IMR-90 (cell line): ENCODE data around the gene CFAP73.

ENCODE experiments used
- BHLHE40 ChIP-seq: fragments of 150-350 bp; IDR thresholded peaks from 2 replicates; pipeline ENCODE4 v1.6.1; 2016; ENCODE audit warnings: mild to moderate bottlenecking, low read depth, low read length
- CEBPB ChIP-seq: IDR thresholded peaks from 2 replicates; pipeline ENCODE4 v1.6.1; 2012; ENCODE audit warnings: low read depth, low read length, improper control_type of control experiment
- CHD1 ChIP-seq: IDR thresholded peaks from 2 replicates; pipeline ENCODE4 v1.6.1; 2012; ENCODE audit warnings: low read depth, low read length, improper control_type of control experiment
- MAFK ChIP-seq: IDR thresholded peaks from 2 replicates; pipeline ENCODE4 v1.6.1; 2012; ENCODE audit warnings: low read depth, low read length, improper control_type of control experiment
- POLR2A ChIP-seq: IDR thresholded peaks from 2 replicates; pipeline ENCODE4 v1.6.1; 2012; ENCODE audit warnings: mild to moderate bottlenecking, low read depth, low read length
- RAD21 ChIP-seq: IDR thresholded peaks from 2 replicates; pipeline ENCODE4 v1.6.1; 2012; ENCODE audit warnings: low read length, improper control_type of control experiment
- RCOR1 ChIP-seq: IDR thresholded peaks from 2 replicates; pipeline ENCODE4 v1.6.1; 2012; ENCODE audit warnings: mild to moderate bottlenecking, low read length, improper control_type of control experiment; ENCODE audit not compliant: insufficient replicate concordance
- RFX5 ChIP-seq: IDR thresholded peaks from 2 replicates; pipeline ENCODE4 v1.8.0; 2012; ENCODE audit warnings: low read depth, mild to moderate bottlenecking, low read length, moderate library complexity
- SMC3 ChIP-seq: fragments of 150-350 bp; IDR thresholded peaks from 2 replicates; pipeline ENCODE4 v1.6.1; 2016; ENCODE audit warnings: low read depth, mild to moderate bottlenecking, antibody characterized with exemption, low read length, moderate library complexity
- TF ChIP-seq, protein P1 (sequence below): conservative IDR thresholded peaks from 2 replicates; pipeline ENCODE4 v1.5.1; 2012; ENCODE audit warnings: mild to moderate bottlenecking, low read depth, low read length, improper control_type of control experiment
- TF ChIP-seq, protein P2 (sequence below): fragments of 150-350 bp; IDR thresholded peaks from 2 replicates; pipeline ENCODE4 v1.6.1; 2016; ENCODE audit warnings: low read depth, mild to moderate bottlenecking, low read length, moderate library complexity, borderline replicate concordance

DNA sequence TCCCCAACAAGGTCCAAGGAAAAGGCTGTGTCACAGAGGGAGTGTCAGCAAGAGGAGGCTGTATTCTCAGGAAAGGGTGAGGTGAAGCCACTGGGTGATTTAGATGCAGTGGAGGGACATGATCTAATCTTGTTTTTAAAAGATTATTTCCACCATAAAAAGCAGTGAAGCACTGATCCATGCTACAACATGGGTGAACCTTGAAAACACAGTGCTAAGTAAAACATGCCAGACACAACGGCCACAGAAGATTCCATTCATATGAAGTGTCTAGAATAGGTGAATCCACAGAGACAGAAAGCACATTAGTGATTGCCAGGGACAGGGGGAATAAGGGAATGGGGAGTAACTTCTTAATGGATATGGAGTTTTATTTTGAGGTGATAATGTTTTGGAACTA, 48.8 kb downstream of the CFAP73 start:
- TF ChIP-seq, protein P1, sequence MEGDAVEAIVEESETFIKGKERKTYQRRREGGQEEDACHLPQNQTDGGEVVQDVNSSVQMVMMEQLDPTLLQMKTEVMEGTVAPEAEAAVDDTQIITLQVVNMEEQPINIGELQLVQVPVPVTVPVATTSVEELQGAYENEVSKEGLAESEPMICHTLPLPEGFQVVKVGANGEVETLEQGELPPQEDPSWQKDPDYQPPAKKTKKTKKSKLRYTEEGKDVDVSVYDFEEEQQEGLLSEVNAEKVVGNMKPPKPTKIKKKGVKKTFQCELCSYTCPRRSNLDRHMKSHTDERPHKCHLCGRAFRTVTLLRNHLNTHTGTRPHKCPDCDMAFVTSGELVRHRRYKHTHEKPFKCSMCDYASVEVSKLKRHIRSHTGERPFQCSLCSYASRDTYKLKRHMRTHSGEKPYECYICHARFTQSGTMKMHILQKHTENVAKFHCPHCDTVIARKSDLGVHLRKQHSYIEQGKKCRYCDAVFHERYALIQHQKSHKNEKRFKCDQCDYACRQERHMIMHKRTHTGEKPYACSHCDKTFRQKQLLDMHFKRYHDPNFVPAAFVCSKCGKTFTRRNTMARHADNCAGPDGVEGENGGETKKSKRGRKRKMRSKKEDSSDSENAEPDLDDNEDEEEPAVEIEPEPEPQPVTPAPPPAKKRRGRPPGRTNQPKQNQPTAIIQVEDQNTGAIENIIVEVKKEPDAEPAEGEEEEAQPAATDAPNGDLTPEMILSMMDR, result no peak
- TF ChIP-seq, protein P2, sequence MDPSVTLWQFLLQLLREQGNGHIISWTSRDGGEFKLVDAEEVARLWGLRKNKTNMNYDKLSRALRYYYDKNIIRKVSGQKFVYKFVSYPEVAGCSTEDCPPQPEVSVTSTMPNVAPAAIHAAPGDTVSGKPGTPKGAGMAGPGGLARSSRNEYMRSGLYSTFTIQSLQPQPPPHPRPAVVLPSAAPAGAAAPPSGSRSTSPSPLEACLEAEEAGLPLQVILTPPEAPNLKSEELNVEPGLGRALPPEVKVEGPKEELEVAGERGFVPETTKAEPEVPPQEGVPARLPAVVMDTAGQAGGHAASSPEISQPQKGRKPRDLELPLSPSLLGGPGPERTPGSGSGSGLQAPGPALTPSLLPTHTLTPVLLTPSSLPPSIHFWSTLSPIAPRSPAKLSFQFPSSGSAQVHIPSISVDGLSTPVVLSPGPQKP, result no peak
- no peak for TF ChIP-seq POLR2A
- TF ChIP-seq RFX5, result no peak
- TF ChIP-seq BHLHE40, result no peak
- TF ChIP-seq SMC3, result no peak
- TF ChIP-seq RCOR1, result no peak
- no peak for TF ChIP-seq RAD21
- no peak for TF ChIP-seq MAFK
- TF ChIP-seq CHD1, result no peak
- TF ChIP-seq CEBPB, result no peak
